H7 (cell line): ENCODE results near the gene GCSH. TPM values are rescaled to one million over a fixed set of nuclear protein-coding genes. Genes with fewer than 3 reads are reported as not detected.
A peak's percentile ranks its signal among the peaks of the same experiment; 100 is the strongest.

Experiments used
- DNase-seq: peaks from one replicate; pipeline ENCODE4 v3.0.0; 2012
- H3K27me3 ChIP-seq: 2 replicates; pipeline ENCODE4 v1.6.0; 2011; ENCODE audit warnings: mild to moderate bottlenecking, low read length; ENCODE audit not compliant: control insufficient read depth, insufficient read depth
- H3K36me3 ChIP-seq: replicated peaks from 2 replicates; pipeline ENCODE4 v1.5.1; 2011; ENCODE audit warnings: low read length; ENCODE audit not compliant: control insufficient read depth, insufficient read depth
- H3K4me3 ChIP-seq: 2 replicates; pipeline ENCODE4 v1.5.1; 2011; ENCODE audit warnings: low read depth, mild to moderate bottlenecking, control low read depth, low read length, moderate library complexity; ENCODE audit not compliant: insufficient read depth
- total RNA-seq: library from RNA; depleted of rRNA; stranded (reverse); fragments of >200 nt; shearing (Covaris generic); gene quantifications from 2 replicates; pipeline ENCODE4 v1.2.3, GENCODE V29; 2014; rRNA removed

Gene GCSH
- total RNA-seq, result 54.5 and 79.0 TPM in 2 replicates

DNA sequence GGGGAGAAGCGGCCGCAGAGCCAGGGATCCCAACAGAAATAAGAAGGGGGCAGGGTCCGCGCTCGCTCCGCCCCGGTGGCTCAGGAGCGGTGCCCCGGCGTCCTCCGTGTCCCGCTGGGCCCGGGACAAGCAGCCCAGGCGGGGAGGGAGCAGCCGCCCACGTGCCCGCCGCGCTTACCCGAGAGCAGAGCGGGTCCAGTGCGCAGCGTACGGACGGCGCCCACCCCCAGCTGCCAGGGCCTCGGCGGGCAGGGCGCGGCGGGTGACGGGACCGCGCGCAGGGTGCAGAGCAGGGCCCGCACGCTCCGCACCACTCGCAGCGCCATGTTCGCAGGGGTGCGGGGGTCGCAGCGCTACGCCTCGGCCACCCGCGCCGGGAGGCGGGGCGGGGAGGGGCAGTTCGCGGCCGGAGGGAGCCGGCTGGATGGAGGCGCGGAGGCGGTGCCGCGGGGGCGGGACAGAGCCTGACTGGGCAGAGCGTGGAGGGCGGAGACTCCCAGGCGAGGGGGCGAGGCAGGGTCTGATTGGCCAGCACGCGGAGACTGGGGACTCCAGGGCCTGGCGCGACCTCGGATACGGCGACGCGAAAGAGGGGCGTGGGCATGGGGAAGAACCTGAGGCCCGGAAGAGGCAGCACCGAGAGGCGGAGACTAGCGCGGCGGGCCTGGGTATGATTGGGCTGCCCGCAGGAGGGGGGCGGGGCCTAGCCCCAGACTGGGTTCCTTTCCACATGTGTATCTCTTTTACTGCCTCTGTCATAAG lies at the start of gene GCSH:
Gene GCSH, minus strand, starts transcription at position 443 of the 762 bp plus-strand sequence. Its CDS starts 117 bp downstream, at position 326.
- Histone ChIP-seq H3K27me3 (no peaks in the 10 kb centered on the region), H3K4me3 (peak within 1 kb of the TSS; percentile 86), H3K36me3 (no peaks in the 10 kb centered on the region; the same call in none of the 2 replicates)
- peak; percentile 99 for DNase-seq

- no peaks in the 10 kb centered on the region for H3K36me3 ChIP-seq
- DNase-seq, result no peak
- no peaks in the 10 kb centered on the region for H3K27me3 ChIP-seq
- no peak overlapping the region for H3K4me3 ChIP-seq
Observed at GRCh38 chr16:81143921-81144471, 47.8 kb upstream of the GCSH start.

GRCh38 chr16:81142864-81143263 lies 46.7 kb upstream of the GCSH start:
- Histone ChIP-seq H3K4me3 (no peak overlapping the region), H3K36me3 (no peaks in the 10 kb centered on the region), H3K27me3 (no peaks in the 10 kb centered on the region)
- peak; percentile 65 for DNase-seq

DNA sequence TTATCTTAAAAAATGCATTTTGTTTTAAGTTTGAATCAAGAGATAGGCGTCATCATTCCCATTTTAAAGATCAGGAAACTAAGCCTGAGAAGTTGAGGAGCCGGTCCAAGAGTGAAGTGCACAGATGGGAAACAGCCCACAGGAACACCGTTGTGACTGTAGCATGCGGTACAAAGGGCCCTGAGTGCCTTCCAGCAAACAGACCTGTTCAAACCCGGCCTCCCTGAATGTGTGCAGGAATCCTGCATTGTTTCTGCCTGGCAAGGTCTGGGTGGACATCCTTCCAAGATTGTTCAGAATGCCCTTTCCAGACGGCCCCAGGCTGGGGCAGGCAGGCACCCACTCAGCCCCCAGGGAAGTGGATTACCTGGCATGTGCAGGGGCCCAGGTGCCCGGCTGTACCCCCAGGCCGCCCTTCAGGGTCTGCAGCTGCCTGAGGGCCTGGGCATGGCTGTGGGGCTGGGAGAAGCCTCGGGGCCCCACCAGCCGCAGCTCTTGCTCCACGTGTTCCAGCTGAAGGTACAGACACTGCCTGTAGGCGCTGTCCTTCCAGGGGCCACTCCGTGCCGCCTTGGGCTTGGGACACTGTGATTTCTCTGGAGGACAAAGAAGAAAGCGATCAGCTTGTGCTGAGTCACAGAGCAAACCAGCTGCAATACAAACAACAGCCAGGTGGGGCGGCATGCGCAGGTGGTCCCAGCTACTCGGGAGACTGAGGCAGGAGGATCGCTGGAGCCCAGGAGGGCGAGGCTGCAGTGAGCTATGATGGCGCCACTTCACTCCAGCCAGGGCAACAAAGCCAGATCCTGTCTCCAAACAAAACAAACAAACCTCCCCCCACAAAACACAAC lies 45.0 kb upstream of the GCSH start:
- Histone ChIP-seq H3K27me3 (no peaks in the 10 kb centered on the region), H3K4me3 (no peak overlapping the region), H3K36me3 (no peaks in the 10 kb centered on the region)
- DNase-seq, result peak; percentile 81

DNA sequence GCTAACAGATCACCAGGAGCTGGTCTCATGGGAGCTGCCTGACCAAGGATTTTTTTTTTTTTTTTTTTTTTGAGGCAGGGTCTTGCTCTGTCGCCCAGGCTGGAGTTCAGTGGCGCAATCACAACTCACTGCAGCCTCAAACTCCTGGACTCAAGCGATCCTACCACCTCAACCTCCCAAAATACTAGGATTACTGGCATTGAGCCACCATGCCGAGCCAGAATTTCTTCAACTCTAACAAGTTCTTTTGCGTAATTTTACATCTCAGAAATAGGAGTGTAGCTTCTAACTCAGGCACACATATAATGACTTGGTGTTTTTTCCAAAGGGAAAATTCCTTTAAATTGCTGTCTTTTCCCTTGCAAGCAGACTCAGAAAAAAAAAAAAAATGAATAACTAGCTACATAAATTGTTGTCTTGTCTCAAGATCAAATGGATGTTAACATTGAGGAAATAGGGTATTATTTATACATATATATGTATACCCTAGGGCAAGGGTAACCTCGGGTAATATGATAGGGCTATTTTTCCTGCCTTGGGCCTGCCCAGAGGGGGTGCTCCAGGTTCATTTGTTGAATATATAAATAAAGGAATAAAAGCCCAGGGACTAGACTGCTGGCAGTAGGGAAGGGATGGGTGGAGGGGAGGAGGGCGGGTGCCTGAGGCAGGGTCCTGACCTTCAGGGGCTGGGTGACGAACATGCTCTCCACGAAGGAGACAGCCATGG lies 42.8 kb upstream of the GCSH start:
- no peak overlapping the region for H3K4me3 ChIP-seq

GRCh38 chr16:81137754-81138153 lies 41.6 kb upstream of the GCSH start:
- no peak for DNase-seq
- Histone ChIP-seq H3K4me3 (no peak overlapping the region), H3K36me3 (no peaks in the 10 kb centered on the region)

More for the DNA sequence above, 42.8 kb upstream of the GCSH start:
- DNase-seq, result no peak
- Histone ChIP-seq H3K36me3 (no peaks in the 10 kb centered on the region), H3K27me3 (no peaks in the 10 kb centered on the region)

DNA sequence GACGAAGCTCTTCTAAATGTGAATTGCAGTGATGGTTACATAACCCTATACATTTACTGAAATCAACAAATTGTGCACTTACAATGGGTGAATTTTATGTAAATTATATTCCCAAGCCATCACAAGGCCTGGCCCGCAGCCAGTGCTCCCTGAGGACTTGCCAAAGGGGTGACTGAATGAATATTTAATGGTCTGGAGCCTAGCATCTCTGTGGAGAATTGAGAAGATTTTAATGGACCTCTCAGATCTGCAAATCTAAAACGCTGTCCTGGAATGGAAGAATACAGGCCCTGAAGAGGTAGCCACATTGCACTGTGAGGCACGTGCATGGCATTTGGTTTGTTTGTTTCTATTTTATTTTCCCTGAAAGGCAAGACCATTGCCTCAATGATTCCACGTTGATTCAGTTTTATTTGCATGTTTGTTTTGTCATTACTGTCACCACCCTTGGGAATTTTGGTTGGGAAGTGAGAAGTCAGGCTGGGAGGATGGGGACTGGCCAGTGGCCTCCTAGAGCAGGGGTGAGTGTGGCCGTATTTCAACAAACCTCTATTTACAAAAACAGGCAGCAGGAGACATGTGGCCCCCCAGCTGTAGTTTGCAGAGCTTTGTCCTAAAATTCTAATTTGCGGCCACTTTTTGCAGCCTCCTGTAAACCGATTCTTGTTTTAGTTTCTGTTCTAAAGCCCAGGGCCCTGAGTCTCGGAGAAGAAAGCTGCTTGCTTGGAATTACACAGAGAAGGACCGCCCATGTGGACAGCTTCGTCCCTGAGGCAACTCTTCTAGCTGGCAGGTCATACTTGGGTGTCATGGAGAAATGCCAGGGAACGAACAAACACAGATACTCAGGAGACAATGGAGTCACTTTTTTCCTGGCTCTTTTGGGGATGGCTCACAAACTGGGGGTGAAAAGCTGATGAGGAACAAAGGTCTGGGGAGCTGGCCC lies 40.5 kb upstream of the GCSH start:
- Histone ChIP-seq H3K27me3 (no peaks in the 10 kb centered on the region), H3K36me3 (no peaks in the 10 kb centered on the region), H3K4me3 (no peak overlapping the region)
- no peak for DNase-seq

More at GRCh38 chr16:81137754-81138153, 41.6 kb upstream of the GCSH start:
- no peaks in the 10 kb centered on the region for H3K27me3 ChIP-seq

DNA sequence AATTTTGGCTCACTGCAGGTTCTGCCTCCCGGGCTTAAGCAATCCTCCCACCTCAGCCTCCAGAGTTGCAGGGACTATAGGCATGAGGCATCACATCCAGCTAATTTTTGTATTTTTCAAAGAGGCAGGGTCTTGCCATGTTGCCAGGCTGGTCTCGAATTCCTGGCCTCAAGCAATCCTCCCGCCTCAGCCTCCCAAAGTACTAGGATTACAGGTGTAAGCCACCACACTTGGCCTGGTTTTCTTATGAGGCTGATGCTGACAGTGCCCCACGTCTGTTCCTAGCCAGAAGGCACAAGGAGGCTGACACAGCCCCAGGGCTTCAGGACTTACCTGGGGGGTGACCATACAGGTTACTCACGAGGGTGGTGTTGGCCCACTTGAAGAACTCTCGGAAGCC lies 33.9 kb upstream of the GCSH start:
- no peak for DNase-seq
- Histone ChIP-seq H3K27me3 (no peaks in the 10 kb centered on the region), H3K36me3 (no peaks in the 10 kb centered on the region)

GRCh38 chr16:81128726-81129524 lies 32.7 kb upstream of the GCSH start:
- no peak overlapping the region for H3K4me3 ChIP-seq
- no peak for DNase-seq
- H3K36me3 ChIP-seq, result no peaks in the 10 kb centered on the region
- no peaks in the 10 kb centered on the region for H3K27me3 ChIP-seq

More for the DNA sequence above, 33.9 kb upstream of the GCSH start:
- no peak overlapping the region for H3K4me3 ChIP-seq

DNA sequence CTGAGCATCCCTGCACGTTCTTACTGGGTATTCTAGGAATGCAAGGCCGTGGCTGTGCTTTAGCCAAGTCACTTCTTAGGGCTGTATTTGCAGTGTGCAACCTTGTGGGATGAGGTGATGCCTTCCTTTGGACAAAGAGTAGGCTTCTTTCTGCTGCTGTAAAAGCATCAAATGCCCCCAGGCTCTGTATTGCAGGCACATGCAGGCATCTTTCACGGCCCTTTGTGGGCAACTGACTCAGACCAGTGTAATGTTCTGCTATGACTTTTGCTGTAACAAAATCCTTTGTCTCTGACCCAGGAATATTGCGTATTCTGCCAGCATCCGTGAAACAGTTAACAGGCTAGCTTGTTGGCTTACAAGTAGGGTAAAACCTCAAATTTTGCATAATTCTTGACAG lies 30.9 kb upstream of the GCSH start:
- Histone ChIP-seq H3K27me3 (no peaks in the 10 kb centered on the region), H3K4me3 (no peak overlapping the region), H3K36me3 (no peaks in the 10 kb centered on the region)
- no peak for DNase-seq

- no peaks in the 10 kb centered on the region for H3K27me3 ChIP-seq
Observed at GRCh38 chr16:81123092-81123852, 27.1 kb upstream of the GCSH start.

GRCh38 chr16:81121474-81121990 lies 25.3 kb upstream of the GCSH start:
- Histone ChIP-seq H3K27me3 (no peaks in the 10 kb centered on the region), H3K36me3 (no peaks in the 10 kb centered on the region), H3K4me3 (no peak overlapping the region)
- DNase-seq, result no peak

More at GRCh38 chr16:81123092-81123852, 27.1 kb upstream of the GCSH start:
- no peak for DNase-seq
- no peaks in the 10 kb centered on the region for H3K36me3 ChIP-seq
- H3K4me3 ChIP-seq, result no peak overlapping the region
